HuH-7 (cell line): Measurements from ENCODE around the gene HES1.
A peak's percentile ranks its signal among the peaks of the same experiment; 100 is the strongest.

Source experiments
- DNase-seq: peaks from one replicate; pipeline ENCODE4 v3.0.0; 2011; ENCODE audit warnings: low spot score

Gene HES1

DNA sequence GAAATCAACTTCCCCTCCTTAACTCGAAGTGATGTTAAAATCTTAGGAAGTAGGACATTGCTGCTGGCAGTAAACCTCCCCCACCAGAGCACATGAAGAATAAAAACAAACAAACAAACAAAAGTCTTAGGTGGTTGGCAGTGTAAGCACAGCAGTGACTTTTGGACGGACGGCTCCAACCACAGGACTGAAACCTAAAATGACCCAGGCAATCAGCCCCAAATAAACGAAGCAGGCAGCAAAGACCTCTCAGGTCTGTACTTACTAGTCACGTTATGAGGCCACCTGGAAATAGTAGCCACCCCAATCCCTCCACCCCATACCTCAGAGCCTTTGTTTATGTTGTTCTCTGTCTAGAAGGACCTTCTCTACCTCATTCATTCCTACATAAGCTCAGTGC, 33.5 kb upstream of the HES1 start:
- no peak for DNase-seq

DNA sequence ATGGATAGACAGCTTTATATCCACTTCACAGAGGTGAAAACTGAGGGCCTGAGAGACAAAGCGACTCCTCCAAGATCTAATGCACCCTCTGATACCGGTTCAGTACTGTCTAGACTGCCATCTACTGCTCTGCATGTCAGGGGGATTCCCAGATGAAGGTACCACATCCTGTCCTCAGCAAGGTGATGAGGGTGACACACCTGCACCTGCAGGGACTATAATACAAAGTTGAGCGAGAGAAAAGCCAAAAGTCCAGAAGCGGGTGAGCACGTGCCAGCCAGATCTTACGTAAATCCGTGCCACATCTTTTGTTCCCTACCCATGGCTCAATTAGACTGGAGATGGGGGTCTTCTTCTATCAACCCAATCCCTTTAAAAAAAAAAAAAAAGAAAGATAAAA, 32.4 kb upstream of the HES1 start:
- DNase-seq, result no peak

DNA sequence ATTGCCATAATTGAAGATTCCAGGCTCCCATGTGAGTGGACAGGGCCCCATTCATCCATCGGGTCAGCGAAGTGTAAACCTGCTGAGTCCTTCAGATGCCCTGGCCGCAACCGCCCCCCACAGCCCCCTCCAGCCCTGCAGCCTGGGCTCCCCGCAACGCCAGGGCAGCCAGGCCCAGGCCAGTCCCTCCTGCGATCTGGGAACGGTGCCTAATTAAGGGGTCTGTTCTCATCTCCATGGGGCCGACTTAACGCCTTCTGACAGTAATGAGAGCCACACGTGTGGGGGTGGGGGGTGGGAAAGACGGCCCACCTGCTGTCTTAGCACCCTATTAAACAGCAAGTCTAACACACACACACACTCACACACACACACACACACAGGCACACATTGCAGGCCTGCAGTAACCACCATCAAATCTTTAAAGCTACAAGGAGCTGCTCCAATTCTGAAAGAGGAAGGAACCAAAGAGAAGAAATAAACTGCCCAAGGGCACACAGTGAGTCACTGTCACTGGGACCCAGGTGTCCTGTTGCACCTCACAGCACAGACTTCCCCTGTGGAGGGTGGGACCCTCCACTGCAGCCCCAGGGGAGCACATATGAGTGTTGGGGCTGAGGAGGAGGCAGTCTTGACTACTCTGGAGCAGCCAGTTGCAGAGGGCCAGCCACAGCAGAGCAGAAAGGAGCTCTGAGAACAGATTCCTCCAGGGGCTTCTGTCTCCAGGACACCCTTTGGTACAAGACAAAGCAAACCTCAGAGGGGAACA, 31.8 kb upstream of the HES1 start:
- no peak for DNase-seq

DNA sequence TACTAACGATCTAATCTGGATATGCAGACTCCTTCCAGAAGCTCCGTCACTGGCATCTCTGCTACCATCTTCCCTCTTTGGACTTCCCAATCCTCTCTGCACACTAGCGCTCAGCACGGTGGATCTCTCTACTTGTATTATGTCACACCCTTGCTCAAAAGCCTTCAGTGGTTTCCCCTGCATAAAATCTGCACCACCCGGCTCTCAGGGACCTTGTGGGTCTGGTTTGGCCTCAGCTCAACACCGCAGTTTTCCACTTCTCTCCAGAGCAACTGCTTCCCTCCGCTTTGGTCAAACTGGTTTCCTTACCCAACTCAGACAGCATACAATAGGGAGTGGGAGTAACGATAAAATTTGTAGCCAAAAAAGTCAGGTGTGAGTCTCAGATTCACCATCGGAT, 30.7 kb upstream of the HES1 start:
- no peak for DNase-seq

DNA sequence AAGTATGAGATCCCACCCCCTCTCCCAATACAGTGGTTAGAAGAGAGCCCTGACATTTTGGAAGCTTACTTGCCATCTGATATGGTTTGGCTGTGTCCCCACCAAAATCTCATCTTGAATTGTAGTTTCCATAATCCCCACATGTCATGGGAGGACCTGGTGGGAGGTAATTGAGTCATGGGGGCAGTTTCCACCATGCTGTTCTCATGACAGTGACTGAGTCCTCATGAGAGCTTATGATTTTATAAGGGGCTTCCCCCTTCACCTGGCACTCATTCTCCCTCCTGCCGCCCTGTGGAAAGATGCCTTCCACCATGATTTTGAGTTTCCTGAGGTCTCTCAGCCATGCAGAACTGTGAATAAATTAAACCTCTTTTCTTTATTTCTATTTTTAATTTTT, 28.8 kb upstream of the HES1 start:
- DNase-seq, result no peak

DNA sequence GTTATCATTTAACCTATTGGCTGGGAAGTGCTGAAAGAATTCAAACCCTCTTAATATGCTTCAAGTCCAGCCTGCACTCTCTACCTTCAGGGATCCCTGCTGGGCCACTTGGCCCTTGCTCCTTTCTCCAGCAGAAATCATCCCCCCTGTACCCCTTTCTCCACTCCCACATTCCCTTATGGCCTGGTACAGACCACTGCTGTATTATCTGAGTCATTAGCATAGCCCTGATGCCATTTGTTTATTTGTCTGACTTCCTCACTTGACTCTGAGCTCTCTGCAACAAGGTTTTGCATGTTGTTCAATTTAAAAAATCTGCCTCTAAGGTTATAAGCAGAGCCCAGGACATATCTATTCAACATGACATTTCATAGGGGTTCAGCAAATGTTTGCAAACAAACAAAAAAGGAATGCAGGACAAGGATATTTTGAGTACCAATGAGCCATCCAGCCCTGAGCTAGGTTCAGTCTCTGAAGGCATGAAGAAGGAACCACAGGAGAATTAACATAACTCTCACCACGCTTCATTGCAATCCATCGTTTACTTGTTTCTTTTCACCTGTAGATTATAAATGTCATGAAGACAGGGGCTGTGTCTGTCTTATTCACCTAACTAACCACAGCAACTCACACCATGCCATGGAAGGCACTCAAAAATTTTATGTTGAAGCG, 26.6 kb upstream of the HES1 start:
- no peak for DNase-seq

DNA sequence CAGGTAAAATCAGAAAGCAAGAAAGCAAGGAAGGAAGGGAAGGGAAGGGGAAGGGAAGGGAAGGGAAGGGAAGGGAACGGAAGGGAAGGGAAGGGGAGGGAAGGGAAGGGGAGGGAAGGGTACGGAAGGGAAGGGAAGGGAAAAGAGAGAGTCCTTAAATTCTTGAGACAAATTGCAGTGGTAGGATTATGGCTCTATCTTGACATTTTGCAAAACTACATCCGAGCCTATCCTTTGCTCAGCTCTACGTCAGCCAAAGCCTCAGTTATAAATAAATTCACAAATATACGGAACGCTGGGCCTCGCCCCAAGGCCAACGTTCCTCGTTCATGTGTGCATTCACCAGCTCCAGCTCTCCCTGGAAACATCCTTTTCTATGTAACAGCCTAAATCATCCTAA, 25.5 kb upstream of the HES1 start:
- DNase-seq, result no peak

DNA sequence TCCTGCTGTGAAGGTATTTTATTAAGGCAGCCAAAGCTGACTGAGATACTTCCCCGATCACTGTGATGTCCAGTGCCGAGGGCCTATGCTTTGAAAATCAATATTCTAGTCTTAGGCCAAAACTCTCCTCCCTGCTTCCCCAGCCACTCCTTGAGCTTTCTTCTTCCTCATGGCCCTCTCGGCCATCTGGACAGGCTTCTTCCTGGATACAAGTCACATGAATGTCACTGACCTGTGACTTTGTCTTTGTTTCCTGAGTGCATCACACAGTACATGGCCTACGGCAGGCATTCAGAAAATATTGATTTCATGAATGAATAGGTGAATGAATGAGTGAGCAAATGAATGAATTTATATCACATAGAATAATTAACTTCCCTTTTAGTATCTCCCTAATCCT, 24.6 kb upstream of the HES1 start:
- no peak for DNase-seq

DNA sequence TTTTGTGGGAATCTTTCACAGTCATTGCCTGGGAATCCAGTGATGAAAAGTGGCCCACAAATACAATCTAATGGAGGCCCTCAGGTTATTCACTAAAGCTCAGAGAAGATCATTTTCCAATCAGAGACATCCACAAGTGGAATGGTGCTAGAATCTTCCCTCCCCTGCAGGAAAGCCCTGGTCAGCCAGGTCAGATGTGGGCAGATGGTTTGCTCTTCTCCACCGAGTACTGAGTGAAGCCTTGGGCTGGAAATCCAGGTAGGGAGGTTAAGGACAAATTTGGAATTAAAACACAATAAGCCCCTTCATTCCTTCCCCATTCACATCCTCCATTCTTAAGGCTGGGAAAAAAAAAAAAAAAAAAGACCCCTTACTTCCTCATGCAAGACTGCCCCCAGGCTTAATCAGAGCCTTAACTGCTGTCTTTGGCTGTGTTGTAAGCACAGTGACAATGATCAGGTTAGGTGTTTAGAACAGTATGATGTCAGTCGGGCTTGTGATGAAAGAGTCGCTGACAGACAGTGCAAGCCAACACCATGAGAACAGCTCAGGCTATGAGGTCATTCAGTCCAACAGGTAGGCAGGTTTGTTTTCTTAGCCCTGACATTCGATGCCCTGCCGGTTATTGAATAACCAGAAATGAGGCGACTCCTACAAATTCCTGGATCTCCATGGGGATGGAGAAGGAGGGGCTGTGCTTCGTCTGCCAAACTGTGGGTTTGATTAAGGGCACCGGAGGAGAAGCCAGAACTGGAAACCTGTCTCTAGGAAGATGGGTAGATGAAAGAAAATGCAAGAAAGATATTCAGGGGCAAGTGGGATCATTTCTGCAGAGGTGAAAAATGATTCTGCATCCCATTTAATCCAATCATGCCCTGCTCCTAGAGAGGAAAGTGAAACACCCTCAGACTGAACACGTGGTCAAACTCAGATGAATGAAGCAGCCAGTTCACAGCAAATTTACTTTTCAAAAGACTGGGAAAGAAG, 23.5 kb upstream of the HES1 start:
- DNase-seq, result peak; percentile 79

DNA sequence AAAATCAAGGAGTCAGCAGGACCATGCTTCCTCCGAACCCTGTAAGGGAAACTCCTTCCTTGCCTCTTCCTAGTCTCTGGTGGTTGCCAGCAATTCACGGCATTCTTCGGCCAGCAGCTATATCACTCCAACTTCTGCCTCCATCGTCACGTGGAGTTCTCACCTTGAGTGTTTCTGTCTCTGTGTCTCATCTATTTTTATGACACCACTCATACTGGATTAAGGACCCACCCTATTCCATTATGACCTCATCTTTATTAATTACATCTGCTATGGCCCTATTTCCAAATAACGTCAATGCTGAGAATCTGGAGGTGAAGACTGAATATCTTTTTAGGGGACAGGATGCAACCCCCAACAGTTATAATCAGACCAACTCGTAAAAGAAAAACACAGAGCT, 21.8 kb upstream of the HES1 start:
- DNase-seq, result no peak

DNA sequence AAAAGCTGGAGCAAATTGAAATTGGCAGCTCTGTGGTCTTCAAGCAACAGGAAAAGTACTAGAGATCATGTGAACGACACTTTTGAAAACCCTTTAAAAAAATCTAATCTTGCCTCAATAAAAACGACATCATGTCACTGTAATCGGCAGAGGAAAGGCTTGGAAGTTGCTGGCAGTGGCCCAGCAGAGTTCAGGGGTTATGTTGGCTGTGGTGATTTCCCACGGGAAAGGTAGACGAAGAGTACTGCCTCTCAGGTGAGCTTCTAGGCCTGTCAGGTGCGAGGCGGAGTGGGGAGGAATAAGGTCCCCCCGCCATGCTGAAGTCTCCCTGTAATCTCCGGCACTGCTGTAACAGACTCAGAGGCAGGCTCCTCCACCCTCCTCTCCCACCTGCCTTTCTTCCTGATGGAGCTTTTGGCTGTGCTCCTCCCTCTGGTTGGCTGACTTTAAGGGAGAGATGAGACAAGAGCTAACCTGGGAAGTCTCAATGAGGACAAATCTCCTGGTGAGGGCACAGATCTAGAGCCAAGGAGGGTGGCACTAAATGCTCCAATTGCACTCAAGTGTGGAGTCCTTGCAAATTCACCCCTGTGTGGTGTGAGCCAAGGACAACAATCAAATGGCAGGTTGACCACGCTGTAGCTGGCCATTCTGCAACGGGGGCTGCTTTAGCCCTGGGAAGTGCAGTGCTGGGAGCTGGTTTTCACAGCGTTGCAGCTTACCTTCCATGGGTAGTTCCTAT, 18.7 kb upstream of the HES1 start:
- DNase-seq, result no peak

DNA sequence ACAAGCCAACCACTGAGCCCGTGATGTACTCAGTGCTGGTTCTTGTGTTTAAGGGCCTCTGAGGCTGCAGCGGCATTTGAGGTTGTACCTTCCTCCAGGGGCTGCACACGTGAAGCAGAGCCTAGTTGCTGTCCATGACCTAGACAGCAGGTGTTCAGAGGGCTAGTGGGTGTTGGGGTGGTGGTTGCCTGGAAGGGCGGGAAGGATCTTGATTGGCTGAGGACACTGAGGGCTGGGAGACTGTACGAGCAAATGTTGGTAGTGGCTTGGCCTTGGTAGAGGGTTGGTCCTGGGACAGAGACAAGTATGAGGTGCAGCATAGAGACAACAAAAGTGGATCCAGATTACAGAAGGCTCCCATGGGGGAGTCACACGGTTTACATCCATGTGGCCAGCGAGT, 17.0 kb upstream of the HES1 start:
- no peak for DNase-seq

DNA sequence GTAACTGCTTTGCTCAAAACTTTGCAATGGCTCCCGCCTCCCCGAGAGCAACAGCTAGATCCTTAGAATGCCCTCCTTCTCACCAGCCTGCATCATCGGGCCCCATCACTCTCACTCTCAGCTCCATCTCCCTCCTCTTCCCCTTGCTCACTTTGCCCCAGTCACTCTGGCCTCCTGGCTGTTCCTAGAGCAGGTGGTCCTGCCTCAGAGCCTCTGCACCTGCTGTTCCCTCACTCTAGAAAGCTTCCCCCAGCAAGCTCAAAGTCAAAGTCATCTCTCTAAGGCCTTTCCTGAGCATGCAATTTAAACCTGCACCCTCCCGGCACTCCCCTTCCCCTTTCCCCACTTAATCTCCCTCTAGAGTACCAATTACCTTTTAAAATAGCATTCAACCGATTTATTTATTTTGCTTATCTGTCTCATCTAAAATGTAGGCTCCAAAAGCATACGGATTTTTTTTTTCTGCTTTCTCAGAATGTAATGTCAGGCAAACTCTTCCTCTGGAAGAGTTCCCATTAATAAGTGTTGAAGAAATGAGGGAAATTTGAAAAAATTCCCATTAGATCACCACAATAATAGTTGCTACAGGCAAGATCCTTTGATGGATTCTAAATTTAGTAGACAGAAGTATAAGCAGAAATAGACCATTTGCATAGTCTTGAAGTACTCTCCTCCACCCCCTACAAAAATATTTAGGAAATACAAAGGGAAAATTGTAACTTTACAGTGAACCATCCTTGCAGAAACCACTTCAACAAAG, 15.9 kb upstream of the HES1 start:
- DNase-seq, result no peak

DNA sequence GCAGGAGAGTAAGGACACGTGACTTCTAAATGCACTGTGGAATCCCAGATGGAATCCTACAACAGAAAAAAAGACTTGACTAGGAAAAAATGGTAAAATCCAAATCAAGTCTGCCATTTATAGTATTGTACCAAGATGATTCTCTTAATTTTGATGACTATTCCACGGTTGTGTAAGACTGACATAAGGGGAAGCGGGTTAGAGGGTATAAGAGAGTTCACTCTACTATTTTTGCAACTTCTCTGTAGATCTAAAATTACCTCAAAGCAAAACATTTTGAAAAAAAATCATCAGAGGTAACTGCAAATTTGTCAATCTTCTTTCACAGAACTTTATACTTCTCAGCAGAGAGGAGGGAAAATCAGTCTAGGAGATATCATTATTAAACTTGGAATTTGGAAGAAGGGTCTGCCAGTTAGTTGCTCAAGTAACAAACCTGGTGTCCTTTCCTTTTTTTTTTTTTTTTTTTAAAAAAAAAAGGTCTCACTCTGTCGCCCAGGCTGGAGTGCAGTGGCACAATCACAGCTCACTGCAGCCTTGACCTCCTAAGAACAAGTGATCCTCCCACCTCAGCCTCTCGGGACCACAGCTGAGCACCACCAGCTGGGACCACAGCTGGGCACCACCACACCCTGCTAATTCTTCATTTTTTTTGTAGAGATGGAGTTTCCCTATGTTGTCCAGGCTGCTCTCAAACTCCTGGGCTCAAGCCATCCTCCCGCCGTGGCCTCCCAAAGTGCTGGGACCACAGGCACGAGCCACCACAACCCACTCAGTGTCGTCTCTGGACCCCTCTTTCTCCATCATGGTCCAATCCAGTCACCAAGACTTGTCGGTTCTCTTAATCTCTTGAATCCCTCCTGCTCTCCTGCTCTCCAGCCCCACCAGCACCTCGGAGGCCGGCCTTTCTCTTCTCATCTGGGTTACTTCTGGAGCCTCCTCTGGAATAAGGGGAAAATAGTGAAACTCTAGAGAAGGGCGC, 14.9 kb upstream of the HES1 start:
- DNase-seq, result no peak

DNA sequence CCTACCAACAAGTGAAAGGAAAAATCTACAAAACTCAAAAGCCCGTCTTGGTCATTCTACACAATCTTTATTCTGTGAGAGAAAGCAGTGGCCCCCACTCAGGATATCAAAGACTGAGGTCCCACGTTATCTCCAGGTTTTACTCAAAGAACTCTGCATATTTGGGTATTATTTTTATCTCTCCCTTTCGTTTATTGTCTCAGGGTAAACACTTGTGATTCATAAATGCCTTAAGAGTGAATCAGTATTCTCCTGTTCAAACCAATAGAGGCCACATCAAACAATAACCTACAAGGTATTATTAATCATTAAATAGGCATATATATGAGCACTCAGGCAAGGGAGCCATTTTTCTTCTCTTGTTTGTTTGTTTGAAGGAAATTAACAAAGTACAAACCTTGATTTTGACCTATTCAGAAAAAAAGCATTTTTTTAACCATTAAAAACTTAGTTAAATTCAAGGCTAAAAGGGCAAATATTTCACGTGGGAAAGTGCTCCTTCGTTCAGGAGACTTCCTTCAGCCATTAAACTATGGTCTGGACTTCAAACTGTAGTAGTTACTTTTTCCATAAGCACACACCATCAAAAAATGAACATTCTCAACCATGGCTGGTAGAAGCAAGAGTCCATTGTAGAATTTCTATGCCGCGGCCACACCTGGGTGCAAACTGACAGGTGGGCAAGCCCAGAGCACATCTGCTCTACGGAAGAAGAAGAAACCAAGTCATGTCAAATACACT, 13.9 kb upstream of the HES1 start:
- DNase-seq, result no peak

DNA sequence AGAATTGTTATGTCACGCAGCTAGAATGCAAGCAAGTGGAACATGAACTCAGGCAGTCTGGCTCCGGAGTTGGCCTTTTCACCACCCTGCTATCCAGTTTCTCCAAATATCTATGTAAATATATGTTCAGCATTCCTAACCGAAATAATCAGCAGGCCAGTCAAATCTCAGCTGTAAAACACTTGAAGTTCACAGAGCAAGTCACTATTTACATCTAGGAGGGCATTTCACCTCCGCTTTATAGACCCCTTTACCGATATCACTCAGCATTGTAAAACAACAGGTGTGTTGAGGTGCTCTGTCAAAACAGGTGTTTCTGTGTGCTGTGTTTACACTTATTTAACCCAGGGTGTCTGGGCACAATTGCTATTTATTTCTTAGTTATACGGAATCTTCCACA, 12.2 kb upstream of the HES1 start:
- no peak for DNase-seq

DNA sequence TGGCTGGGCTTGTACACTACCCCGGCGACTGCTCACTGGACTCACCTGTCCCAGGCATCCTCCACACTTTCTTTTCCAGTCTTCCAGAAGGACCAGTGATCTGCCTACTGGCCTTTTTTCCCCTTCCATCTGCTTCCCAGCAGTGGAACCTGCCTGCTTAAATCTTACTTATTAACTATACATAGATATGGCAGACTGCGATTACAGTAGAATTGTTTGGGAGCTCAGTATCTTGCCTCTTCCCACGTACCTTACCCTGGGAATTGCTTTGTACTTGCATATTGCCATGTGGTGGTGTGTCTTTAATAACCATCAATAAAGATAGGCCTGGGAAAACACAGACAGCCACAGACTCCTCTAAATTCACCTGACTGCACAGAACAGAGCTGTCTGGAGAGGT, 11.8 kb upstream of the HES1 start:
- no peak for DNase-seq

DNA sequence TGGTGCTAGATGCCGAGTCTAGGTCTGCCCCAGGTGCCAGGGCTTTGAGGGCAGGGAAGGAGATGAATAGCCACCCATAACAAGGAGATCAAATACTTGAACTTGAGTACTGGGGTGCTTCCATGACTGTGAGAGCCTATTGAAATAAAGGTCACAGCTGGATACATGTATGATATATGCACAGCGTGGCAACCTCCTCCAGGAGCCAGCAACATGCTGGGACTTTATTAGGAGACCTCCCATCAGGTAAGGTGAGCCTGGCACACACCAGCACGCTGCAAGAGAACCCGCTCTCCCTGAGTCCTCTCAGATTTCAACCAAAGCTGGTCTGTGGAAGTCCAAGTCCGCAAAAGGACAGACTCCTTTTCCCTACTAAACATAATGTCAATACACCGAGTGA, 10.5 kb upstream of the HES1 start:
- no peak for DNase-seq

DNA sequence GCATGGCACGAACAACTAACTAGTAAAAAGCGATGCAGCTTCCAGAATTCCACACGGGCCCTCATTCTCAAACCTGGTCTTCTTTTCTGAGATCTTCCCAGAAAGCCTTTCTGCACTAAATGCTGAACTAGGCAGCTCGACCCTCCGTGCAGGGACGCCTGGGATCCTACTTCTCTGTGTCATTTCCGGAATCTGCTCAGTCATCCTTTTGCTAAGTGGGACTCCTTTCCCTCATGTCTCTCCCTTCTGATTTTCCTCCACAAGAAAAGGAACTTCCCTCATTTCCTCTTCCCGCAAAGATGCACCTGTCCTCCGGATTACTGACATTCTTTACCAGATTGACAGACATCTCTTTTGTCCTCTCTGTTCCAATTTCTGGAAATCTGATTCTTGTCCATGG, 9.2 kb upstream of the HES1 start:
- no peak for DNase-seq
